ENCODE data around the gene INTS14.

INTS14 gene

GRCh38 chr15:65611888-65612615 lies 1.1 kb upstream of the INTS14 start:
- Histone ChIP-seq H3K4me1 (ENCODE audit: control insufficient read depth, insufficient read depth, low read length) (peaks cover 13% of the 10 kb centered on the region), H3K27me3 (ENCODE audit: control insufficient read depth, insufficient read depth, low read length) (no peaks in the 10 kb centered on the region), H3K9me3 (ENCODE audit: control insufficient read depth, insufficient read depth, low read depth, low read length) (no peaks in the 10 kb centered on the region), H3K9ac (ENCODE audit: low read length) (peak overlapping the region; percentile 76), H3K36me3 (ENCODE audit: control insufficient read depth, insufficient read depth, low read length) (peaks cover 3% of the 10 kb centered on the region), H3K27ac (ENCODE audit: low read depth, low read length) (peak overlapping the region; percentile 41), H3K4me3 (ENCODE audit: low read depth, low read length) (peak overlapping the region; percentile 92)

GRCh38 chr15:65603559-65603958 lies 7.4 kb downstream of the INTS14 start:
- no peaks in the 10 kb centered on the region for H3K4me1 ChIP-seq (ENCODE audit: control insufficient read depth, insufficient read depth, low read length)
- H3K27ac ChIP-seq (ENCODE audit: low read depth, low read length), result no peak overlapping the region
- H3K9me3 ChIP-seq (ENCODE audit: control insufficient read depth, insufficient read depth, low read depth, low read length), result no peaks in the 10 kb centered on the region
- peaks cover 63% of the 10 kb centered on the region for H3K36me3 ChIP-seq (ENCODE audit: control insufficient read depth, insufficient read depth, low read length)
- H3K9ac ChIP-seq (ENCODE audit: low read length), result no peak overlapping the region
- no peak overlapping the region for H3K4me3 ChIP-seq (ENCODE audit: low read depth, low read length)
- no peaks in the 10 kb centered on the region for H3K27me3 ChIP-seq (ENCODE audit: control insufficient read depth, insufficient read depth, low read length)

- no peak overlapping the region for H3K4me3 ChIP-seq (ENCODE audit: low read depth, low read length)
- H3K9ac ChIP-seq (ENCODE audit: low read length), result no peak overlapping the region
- no peaks in the 10 kb centered on the region for H3K4me1 ChIP-seq (ENCODE audit: control insufficient read depth, insufficient read depth, low read length)
- H3K36me3 ChIP-seq (ENCODE audit: control insufficient read depth, insufficient read depth, low read length), result peaks cover 67% of the 10 kb centered on the region
- H3K27ac ChIP-seq (ENCODE audit: low read depth, low read length), result no peak overlapping the region
- H3K9me3 ChIP-seq (ENCODE audit: control insufficient read depth, insufficient read depth, low read depth, low read length), result no peaks in the 10 kb centered on the region
- H3K27me3 ChIP-seq (ENCODE audit: control insufficient read depth, insufficient read depth, low read length), result no peaks in the 10 kb centered on the region
Observed at GRCh38 chr15:65603134-65603533, 7.8 kb downstream of the INTS14 start.

- no peaks in the 10 kb centered on the region for H3K9me3 ChIP-seq (ENCODE audit: control insufficient read depth, insufficient read depth, low read depth, low read length)
- H3K27ac ChIP-seq (ENCODE audit: low read depth, low read length), result no peak overlapping the region
- H3K4me1 ChIP-seq (ENCODE audit: control insufficient read depth, insufficient read depth, low read length), result no peaks in the 10 kb centered on the region
- no peak overlapping the region for H3K4me3 ChIP-seq (ENCODE audit: low read depth, low read length)
- no peak overlapping the region for H3K9ac ChIP-seq (ENCODE audit: low read length)
- no peaks in the 10 kb centered on the region for H3K27me3 ChIP-seq (ENCODE audit: control insufficient read depth, insufficient read depth, low read length)
- H3K36me3 ChIP-seq (ENCODE audit: control insufficient read depth, insufficient read depth, low read length), result peaks cover 85% of the 10 kb centered on the region
Observed at GRCh38 chr15:65599677-65600076, 11.3 kb downstream of the INTS14 start.

GRCh38 chr15:65598468-65598867 lies 12.5 kb downstream of the INTS14 start:
- Histone ChIP-seq H3K9me3 (ENCODE audit: control insufficient read depth, insufficient read depth, low read depth, low read length) (no peaks in the 10 kb centered on the region), H3K4me1 (ENCODE audit: control insufficient read depth, insufficient read depth, low read length) (no peaks in the 10 kb centered on the region), H3K9ac (ENCODE audit: low read length) (no peak overlapping the region), H3K36me3 (ENCODE audit: control insufficient read depth, insufficient read depth, low read length) (peaks cover 86% of the 10 kb centered on the region), H3K27me3 (ENCODE audit: control insufficient read depth, insufficient read depth, low read length) (no peaks in the 10 kb centered on the region), H3K27ac (ENCODE audit: low read depth, low read length) (peak overlapping the region; percentile 56), H3K4me3 (ENCODE audit: low read depth, low read length) (no peak overlapping the region)

- Histone ChIP-seq H3K4me3 (ENCODE audit: low read depth, low read length) (no peak overlapping the region), H3K9ac (ENCODE audit: low read length) (no peak overlapping the region), H3K27me3 (ENCODE audit: control insufficient read depth, insufficient read depth, low read length) (no peaks in the 10 kb centered on the region), H3K36me3 (ENCODE audit: control insufficient read depth, insufficient read depth, low read length) (peaks cover 90% of the 10 kb centered on the region), H3K27ac (ENCODE audit: low read depth, low read length) (no peak overlapping the region), H3K4me1 (ENCODE audit: control insufficient read depth, insufficient read depth, low read length) (no peaks in the 10 kb centered on the region), H3K9me3 (ENCODE audit: control insufficient read depth, insufficient read depth, low read depth, low read length) (no peaks in the 10 kb centered on the region)
Observed at GRCh38 chr15:65595960-65596359, 15.0 kb downstream of the INTS14 start.

- H3K4me3 ChIP-seq (ENCODE audit: low read depth, low read length), result no peak overlapping the region
- H3K4me1 ChIP-seq (ENCODE audit: control insufficient read depth, insufficient read depth, low read length), result no peaks in the 10 kb centered on the region
- H3K9ac ChIP-seq (ENCODE audit: low read length), result no peak overlapping the region
- no peaks in the 10 kb centered on the region for H3K9me3 ChIP-seq (ENCODE audit: control insufficient read depth, insufficient read depth, low read depth, low read length)
- peaks cover 84% of the 10 kb centered on the region for H3K36me3 ChIP-seq (ENCODE audit: control insufficient read depth, insufficient read depth, low read length)
- H3K27ac ChIP-seq (ENCODE audit: low read depth, low read length), result no peak overlapping the region
- no peaks in the 10 kb centered on the region for H3K27me3 ChIP-seq (ENCODE audit: control insufficient read depth, insufficient read depth, low read length)
Observed at GRCh38 chr15:65587094-65587493, 23.8 kb downstream of the INTS14 start.

GRCh38 chr15:65584241-65584640 lies 26.7 kb downstream of the INTS14 start:
- Histone ChIP-seq H3K9me3 (ENCODE audit: control insufficient read depth, insufficient read depth, low read depth, low read length) (no peaks in the 10 kb centered on the region), H3K4me3 (ENCODE audit: low read depth, low read length) (no peak overlapping the region), H3K9ac (ENCODE audit: low read length) (no peak overlapping the region), H3K27ac (ENCODE audit: low read depth, low read length) (no peak overlapping the region), H3K4me1 (ENCODE audit: control insufficient read depth, insufficient read depth, low read length) (no peaks in the 10 kb centered on the region; the same call in 1 of the 2 replicates), H3K36me3 (ENCODE audit: control insufficient read depth, insufficient read depth, low read length) (peaks cover 81% of the 10 kb centered on the region), H3K27me3 (ENCODE audit: control insufficient read depth, insufficient read depth, low read length) (no peaks in the 10 kb centered on the region)

GRCh38 chr15:65583701-65584100 lies 27.2 kb downstream of the INTS14 start:
- no peaks in the 10 kb centered on the region for H3K27me3 ChIP-seq (ENCODE audit: control insufficient read depth, insufficient read depth, low read length)
- H3K9me3 ChIP-seq (ENCODE audit: control insufficient read depth, insufficient read depth, low read depth, low read length), result no peaks in the 10 kb centered on the region
- H3K9ac ChIP-seq (ENCODE audit: low read length), result no peak overlapping the region
- H3K27ac ChIP-seq (ENCODE audit: low read depth, low read length), result no peak overlapping the region
- H3K4me1 ChIP-seq (ENCODE audit: control insufficient read depth, insufficient read depth, low read length), result no peaks in the 10 kb centered on the region; the same call in 1 of the 2 replicates
- H3K36me3 ChIP-seq (ENCODE audit: control insufficient read depth, insufficient read depth, low read length), result peaks cover 81% of the 10 kb centered on the region
- H3K4me3 ChIP-seq (ENCODE audit: low read depth, low read length), result no peak overlapping the region

- no peaks in the 10 kb centered on the region for H3K9me3 ChIP-seq (ENCODE audit: control insufficient read depth, insufficient read depth, low read depth, low read length)
- H3K36me3 ChIP-seq (ENCODE audit: control insufficient read depth, insufficient read depth, low read length), result peaks cover 88% of the 10 kb centered on the region
- H3K4me3 ChIP-seq (ENCODE audit: low read depth, low read length), result no peak overlapping the region
- H3K4me1 ChIP-seq (ENCODE audit: control insufficient read depth, insufficient read depth, low read length), result no peaks in the 10 kb centered on the region; the same call in 1 of the 2 replicates
- no peaks in the 10 kb centered on the region for H3K27me3 ChIP-seq (ENCODE audit: control insufficient read depth, insufficient read depth, low read length)
- H3K27ac ChIP-seq (ENCODE audit: low read depth, low read length), result no peak overlapping the region
- H3K9ac ChIP-seq (ENCODE audit: low read length), result no peak overlapping the region
Observed at GRCh38 chr15:65580287-65580686, 30.6 kb downstream of the INTS14 start.

- Histone ChIP-seq H3K27me3 (ENCODE audit: control insufficient read depth, insufficient read depth, low read length) (no peaks in the 10 kb centered on the region), H3K36me3 (ENCODE audit: control insufficient read depth, insufficient read depth, low read length) (peaks cover 89% of the 10 kb centered on the region), H3K27ac (ENCODE audit: low read depth, low read length) (no peak overlapping the region), H3K9me3 (ENCODE audit: control insufficient read depth, insufficient read depth, low read depth, low read length) (no peaks in the 10 kb centered on the region), H3K9ac (ENCODE audit: low read length) (no peak overlapping the region), H3K4me1 (ENCODE audit: control insufficient read depth, insufficient read depth, low read length) (no peaks in the 10 kb centered on the region; the same call in 1 of the 2 replicates), H3K4me3 (ENCODE audit: low read depth, low read length) (no peak overlapping the region)
Observed at GRCh38 chr15:65579762-65580161, 31.2 kb downstream of the INTS14 start.

Measured in HUES6 (cell line).